ENCODE data around the gene HSPB7.

GRCh38 chr1:16009030-16009460 is 8.8 kb downstream of the HSPB7 start:
- TF ChIP-seq POLR2A (IDR thresholded peaks at IDR 0.05) (no peak), CTCF (IDR thresholded peaks at IDR 0.05) (peak in 1 of 3 donors; percentile 96)
